Fibroblast of villous mesenchyme (primary cell): ENCODE data around the gene YPEL5. TPM values are rescaled to one million over a fixed set of nuclear protein-coding genes. Genes with fewer than 3 reads are reported as not detected.

Experiments used
- DNase-seq: peaks from one replicate; pipeline ENCODE4 v3.0.0-alpha.2; 2010; ENCODE audit warnings: low read depth
- H3K4me3 ChIP-seq: 2 replicates; pipeline ENCODE4 v1.5.1; 2011; ENCODE audit warnings: low read depth, mild to moderate bottlenecking, low read length
- CTCF ChIP-seq: IDR thresholded peaks from 2 replicates; pipeline ENCODE4 v1.5.1; 2012; ENCODE audit warnings: low read depth, mild to moderate bottlenecking, low read length; ENCODE audit not compliant: insufficient read depth
- total RNA-seq: library from RNA; depleted of rRNA; stranded (reverse); fragments of >200 nt; gene quantifications from 2 replicates; pipeline ENCODE4 v1.2.3, GENCODE V29; 2012

Gene YPEL5
- total RNA-seq, 1 donor = 66.1 TPM

GRCh38 chr2:30197570-30198192, 50.9 kb downstream of the YPEL5 start:
- H3K4me3 ChIP-seq = no peak overlapping the region
- no peak for TF ChIP-seq CTCF
- no peak for DNase-seq

GRCh38 chr2:30201990-30202389, 55.2 kb downstream of the YPEL5 start:
- DNase-seq = no peak
- H3K4me3 ChIP-seq = no peak overlapping the region
- TF ChIP-seq CTCF = no peak

- DNase-seq = no peak
- TF ChIP-seq CTCF = no peak
- no peak overlapping the region for H3K4me3 ChIP-seq
These were observed 56.3 kb downstream of the YPEL5 start for GRCh38 chr2:30203156-30203555.

- TF ChIP-seq CTCF = no peak
- no peak overlapping the region for H3K4me3 ChIP-seq
- DNase-seq = no peak
These were observed 57.5 kb downstream of the YPEL5 start for GRCh38 chr2:30204281-30204680.

GRCh38 chr2:30205456-30205855, 58.6 kb downstream of the YPEL5 start:
- no peak for TF ChIP-seq CTCF
- no peak overlapping the region for H3K4me3 ChIP-seq
- no peak for DNase-seq

GRCh38 chr2:30206461-30207430, 59.9 kb downstream of the YPEL5 start:
- no peak for TF ChIP-seq CTCF
- no peak for DNase-seq
- no peak overlapping the region for H3K4me3 ChIP-seq
